AG04450 (cell line): ENCODE data around the gene GMPS. TPM values are rescaled to one million over a fixed set of nuclear protein-coding genes. Genes with fewer than 3 reads are reported as not detected.

ENCODE experiments used
- CTCF ChIA-PET: fragments of 300-600, 350-600 bp; formaldehyde crosslinking; extraction: SDS; loops from one replicate; lab custom pipeline; 2022; ENCODE audit warnings: antibody characterized with exemption, inconsistent platforms; lab: Charles Lee
- POLR2A ChIA-PET: fragments of 350-600 bp; formaldehyde crosslinking; extraction: SDS; loops from one replicate; lab custom pipeline; 2021; ENCODE audit warnings: antibody characterized with exemption, inconsistent platforms; lab: Yijun Ruan, JAX
- DNase-seq: peaks from one replicate; pipeline ENCODE4 v3.0.0-alpha.2; 2011; ENCODE audit warnings: low read depth, low spot score
- H3K27ac ChIP-seq: one replicate; pipeline ENCODE4 v1.5.1; 2012; ENCODE audit warnings: low read depth, low read length, control low read depth
- H3K27me3 ChIP-seq: one replicate; pipeline ENCODE4 v1.6.0; 2012; ENCODE audit warnings: low read length; ENCODE audit not compliant: control insufficient read depth, insufficient read depth
- H3K4me3 ChIP-seq: 2 replicates; pipeline ENCODE4 v1.5.1; 2011; ENCODE audit warnings: mild to moderate bottlenecking, low read depth, low read length, control low read depth
- H3K9me3 ChIP-seq: 2 replicates; pipeline ENCODE4 v1.5.1; 2012; ENCODE audit warnings: low read length; ENCODE audit not compliant: control insufficient read depth, insufficient read depth
- polyA plus RNA-seq: library from polyadenylated mRNA; depleted of rRNA; stranded (reverse); fragments of >200 nt; gene quantifications from 2 replicates; pipeline ENCODE4 v1.2.3, GENCODE V29; 2011
- TF ChIP-seq, protein P1 (sequence below): IDR thresholded peaks from 2 replicates; pipeline ENCODE4 v1.5.1; 2011; ENCODE audit warnings: low read depth, low read length, control low read depth, inconsistent platforms

Gene GMPS
- polyA plus RNA-seq, 1 experiment = 69.2 TPM

GRCh38 chr3:155912579-155913190 is 42.2 kb downstream of the GMPS start:
- TF ChIP-seq, protein P1, sequence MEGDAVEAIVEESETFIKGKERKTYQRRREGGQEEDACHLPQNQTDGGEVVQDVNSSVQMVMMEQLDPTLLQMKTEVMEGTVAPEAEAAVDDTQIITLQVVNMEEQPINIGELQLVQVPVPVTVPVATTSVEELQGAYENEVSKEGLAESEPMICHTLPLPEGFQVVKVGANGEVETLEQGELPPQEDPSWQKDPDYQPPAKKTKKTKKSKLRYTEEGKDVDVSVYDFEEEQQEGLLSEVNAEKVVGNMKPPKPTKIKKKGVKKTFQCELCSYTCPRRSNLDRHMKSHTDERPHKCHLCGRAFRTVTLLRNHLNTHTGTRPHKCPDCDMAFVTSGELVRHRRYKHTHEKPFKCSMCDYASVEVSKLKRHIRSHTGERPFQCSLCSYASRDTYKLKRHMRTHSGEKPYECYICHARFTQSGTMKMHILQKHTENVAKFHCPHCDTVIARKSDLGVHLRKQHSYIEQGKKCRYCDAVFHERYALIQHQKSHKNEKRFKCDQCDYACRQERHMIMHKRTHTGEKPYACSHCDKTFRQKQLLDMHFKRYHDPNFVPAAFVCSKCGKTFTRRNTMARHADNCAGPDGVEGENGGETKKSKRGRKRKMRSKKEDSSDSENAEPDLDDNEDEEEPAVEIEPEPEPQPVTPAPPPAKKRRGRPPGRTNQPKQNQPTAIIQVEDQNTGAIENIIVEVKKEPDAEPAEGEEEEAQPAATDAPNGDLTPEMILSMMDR = no peak
- Histone ChIP-seq H3K9me3 (no peaks in the 10 kb centered on the region), H3K4me3 (no peak overlapping the region), H3K27me3 (no peaks in the 10 kb centered on the region), H3K27ac (no peak overlapping the region)
- ChIA-PET POLR2A (no interaction called here), CTCF (no interaction called here)
- no peak for DNase-seq

DNA sequence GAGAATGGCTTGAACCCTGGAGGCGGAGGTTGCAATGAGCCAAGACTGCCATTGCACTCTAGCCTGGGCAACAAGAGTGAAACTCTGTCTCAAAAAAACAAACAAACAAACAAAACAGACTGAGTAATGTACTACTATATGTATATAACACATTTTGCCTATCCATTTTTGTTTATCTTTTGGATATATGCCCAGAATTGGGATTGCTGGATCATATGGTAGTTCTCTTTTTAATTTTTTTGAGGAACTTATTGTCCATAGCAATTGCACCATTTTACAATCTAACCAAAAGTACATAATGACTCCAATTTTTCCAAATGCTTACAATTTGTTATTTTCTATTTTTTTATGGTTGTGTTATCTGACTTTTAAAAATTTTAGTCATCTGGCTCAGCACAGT is 47.3 kb downstream of the GMPS start:
- Histone ChIP-seq H3K27ac (no peak overlapping the region), H3K27me3 (no peaks in the 10 kb centered on the region), H3K9me3 (no peaks in the 10 kb centered on the region), H3K4me3 (no peak overlapping the region)
- TF ChIP-seq, protein P1 = no peak
- no peak for DNase-seq
- CTCF ChIA-PET = no interaction called here
- POLR2A ChIA-PET = no interaction called here

DNA sequence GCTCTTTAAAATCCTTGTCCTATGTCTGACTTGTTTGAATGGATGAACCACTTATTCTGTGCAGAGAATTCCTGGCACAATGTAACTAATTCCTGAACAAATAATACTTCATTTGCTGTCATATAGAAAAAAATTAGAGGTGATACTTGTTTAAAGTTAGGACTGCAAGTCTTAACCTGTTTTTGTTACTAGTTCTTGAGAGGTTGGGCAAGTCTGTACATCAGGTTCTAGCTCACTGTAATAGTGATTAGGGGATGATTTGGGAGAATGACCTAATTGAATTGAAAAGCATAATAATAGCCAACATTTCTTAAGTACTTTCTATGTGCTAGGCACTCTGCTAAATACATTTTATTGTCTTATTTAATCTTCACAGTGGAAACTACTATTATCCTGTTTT is 49.3 kb downstream of the GMPS start:
- Histone ChIP-seq H3K27me3 (no peaks in the 10 kb centered on the region), H3K4me3 (no peak overlapping the region), H3K27ac (no peak overlapping the region), H3K9me3 (no peaks in the 10 kb centered on the region)
- no peak for DNase-seq
- CTCF ChIA-PET = interaction anchor here (0.7 kb wide), 1 partner anchor 114 kb away, joined by 4 read pairs; the partner anchor contains the start of gene C3orf33
- POLR2A ChIA-PET = no interaction called here
- TF ChIP-seq, protein P1 = no peak

- Histone ChIP-seq H3K27ac (no peak overlapping the region), H3K27me3 (no peaks in the 10 kb centered on the region), H3K4me3 (no peak overlapping the region), H3K9me3 (no peaks in the 10 kb centered on the region)
- TF ChIP-seq, protein P1 = no peak
- ChIA-PET CTCF (interaction anchor here (2.4 kb wide), 1 partner anchor 115 kb away, joined by 11 read pairs; the partner anchor contains the start of gene C3orf33), POLR2A (no interaction called here)
- DNase-seq = no peak
Observed at GRCh38 chr3:155921486-155921885, 51.0 kb downstream of the GMPS start.

- ChIA-PET POLR2A (no interaction called here), CTCF (interaction anchor here (0.9 kb wide), 1 partner anchor 14 kb away, joined by 3 read pairs; no protein-coding TSS in a partner anchor)
- H3K27me3 ChIP-seq = no peaks in the 10 kb centered on the region
- H3K4me3 ChIP-seq = no peak overlapping the region
- TF ChIP-seq, protein P1 = no peak
- H3K9me3 ChIP-seq = no peaks in the 10 kb centered on the region
- DNase-seq = no peak
- H3K27ac ChIP-seq = no peak overlapping the region
Observed at GRCh38 chr3:155934230-155934629, 63.8 kb downstream of the GMPS start.
